Naive thymus-derived CD4-positive, alpha-beta T cell (primary cell): ENCODE results near the gene GNG14. TPM values are rescaled to one million over a fixed set of nuclear protein-coding genes. Genes with fewer than 3 reads are reported as not detected.

ENCODE experiments used
- ATAC-seq: fragments of 150-1000 bp; cut with Tn5 transposase; 2 replicates; pipeline ENCODE4 v1.10.0; 2021; ENCODE audit warnings: mild to moderate bottlenecking, moderate library complexity
- CTCF ChIA-PET: fragments of 350-600 bp; sonication (Branson Sonifier 250); formaldehyde crosslinking; loops from one replicate; lab custom pipeline; 2021; ENCODE audit warnings: antibody characterized with exemption; lab: Charles Lee
- POLR2A ChIA-PET: fragments of 350-600 bp; sonication (Branson Sonifier 250); formaldehyde crosslinking; loops from one replicate; lab custom pipeline; 2021; ENCODE audit warnings: antibody characterized with exemption, inconsistent platforms; lab: Charles Lee
- DNase-seq, 9 donors: peaks; one replicate each; pipeline versions ENCODE4 v3.0.0 to v3.0.0-alpha.2; 2020 to 2022; ENCODE audit warnings: mixed read lengths in 1 of 9
- H3K27ac ChIP-seq: one replicate; pipeline ENCODE4 v1.7.0; 2013; ENCODE audit warnings: mild to moderate bottlenecking, low read depth, low read length, moderate library complexity
- H3K27me3 ChIP-seq, 2 donors: one replicate each; pipeline ENCODE4 v1.7.0; 2013; ENCODE audit warnings: low read length in 2 of 2, mild to moderate bottlenecking in 2 of 2, moderate library complexity in 2 of 2; ENCODE audit not compliant: control insufficient read depth in 2 of 2, insufficient read depth in 2 of 2
- H3K36me3 ChIP-seq, 3 experiments: 1 replicate in 2 of 3; 2 replicates in 1 of 3; pipeline ENCODE4 v1.7.0; 2013; ENCODE audit warnings: low read length in 3 of 3, mild to moderate bottlenecking in 3 of 3, moderate library complexity in 1 of 3; ENCODE audit not compliant: insufficient read depth in 3 of 3, control insufficient read depth in 2 of 3
- H3K4me1 ChIP-seq, 2 donors: one replicate each; pipeline ENCODE4 v1.7.0; 2013; ENCODE audit warnings: low read length in 2 of 2, mild to moderate bottlenecking in 2 of 2, moderate library complexity in 1 of 2; ENCODE audit not compliant: control insufficient read depth in 2 of 2, insufficient read depth in 2 of 2
- H3K4me3 ChIP-seq: 2 replicates; pipeline ENCODE4 v1.7.0; 2013; ENCODE audit warnings: mild to moderate bottlenecking, low read length
- H3K9me3 ChIP-seq, 3 experiments: 1 replicate in 2 of 3; 2 replicates in 1 of 3; pipeline ENCODE4 v1.7.0; 2013; ENCODE audit warnings: low read length in 3 of 3; ENCODE audit not compliant: control insufficient read depth in 2 of 3
- H3K27ac Mint-ChIP-seq, 9 donors: one replicate each; pipeline ENCODE4 v1.8.0; 2020 to 2022; ENCODE audit warnings: mixed read lengths in 9 of 9, mild to moderate bottlenecking in 8 of 9, moderate library complexity in 5 of 9, inconsistent platforms in 2 of 9
- H3K27me3 Mint-ChIP-seq, 5 donors: one replicate each; pipeline ENCODE4 v1.8.0; 2021 to 2022; ENCODE audit warnings: mixed read lengths in 5 of 5, mild to moderate bottlenecking in 1 of 5
- H3K36me3 Mint-ChIP-seq, 5 donors: one replicate each; pipeline ENCODE4 v1.8.0; 2020 to 2022; ENCODE audit warnings: mixed read lengths in 5 of 5, mild to moderate bottlenecking in 3 of 5, inconsistent platforms in 1 of 5
- H3K4me1 Mint-ChIP-seq, 7 donors: one replicate each; pipeline ENCODE4 v1.8.0; 2020 to 2022; ENCODE audit warnings: mixed read lengths in 7 of 7, mild to moderate bottlenecking in 3 of 7, inconsistent platforms in 1 of 7
- H3K4me3 Mint-ChIP-seq, 10 donors: one replicate each; pipeline ENCODE4 v1.8.0; 2020 to 2022; ENCODE audit warnings: mild to moderate bottlenecking in 10 of 10, mixed read lengths in 10 of 10, moderate library complexity in 6 of 10, inconsistent platforms in 2 of 10
- H3K9me3 Mint-ChIP-seq, 11 donors: one replicate each; pipeline ENCODE4 v1.8.0; 2020 to 2022; ENCODE audit warnings: mixed read lengths in 11 of 11, mild to moderate bottlenecking in 4 of 11, inconsistent platforms in 1 of 11, moderate library complexity in 1 of 11
- intact Hi-C, 2 donors: fragments of 100-400 bp; cut with micrococcal nuclease; formaldehyde crosslinking; loops; one replicate each; pipeline ENCODE4 v1.15.1; 2023
- polyA plus RNA-seq, 2 donors: library from polyadenylated mRNA; unstranded; fragments of 300-500 nt; fragmentation: Illumina TruSeq; gene quantifications; one replicate each; pipeline ENCODE4 v1.2.3, GENCODE V29; 2021
- total RNA-seq, 6 experiments: library from RNA in 5 of 6; stranded (reverse) in 5 of 6; gene quantifications; 1 replicate in 5 of 6; 2 replicates in 1 of 6; pipeline ENCODE4 v1.2.3 and lab custom pipeline; 2021 to 2026

The GNG14 gene
- total and polyA plus RNA-seq, 7 experiments from 2014 or later: not detected

DNA sequence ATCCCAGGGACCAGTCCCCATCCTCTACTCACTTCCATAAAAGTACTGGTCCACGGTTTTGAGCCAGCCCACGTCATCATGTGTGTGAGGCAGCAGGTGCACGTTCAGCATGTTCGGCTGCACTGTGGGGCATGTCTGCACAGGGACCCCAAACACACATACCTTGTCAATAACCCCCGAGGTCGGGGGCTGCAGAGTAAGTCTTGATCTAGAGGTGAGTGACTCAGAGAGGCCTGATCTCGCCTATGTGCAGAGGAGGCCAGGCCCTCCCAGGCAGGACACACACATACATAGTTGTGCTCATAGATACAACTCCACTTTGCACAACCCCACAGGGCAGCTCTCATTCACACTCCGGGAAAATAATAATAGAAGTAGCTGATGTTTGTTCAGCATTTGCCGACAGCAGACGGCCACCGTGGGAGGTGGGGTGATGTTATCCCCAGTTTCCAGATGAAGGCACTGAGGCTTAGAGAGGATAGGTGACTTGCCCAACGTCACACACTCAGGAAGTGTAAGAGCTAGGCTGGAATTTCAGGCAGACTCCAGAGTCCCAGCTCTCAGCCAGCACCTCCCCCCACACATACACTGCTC lies 22.0 kb upstream of the GNG14 start:
- POLR2A ChIA-PET: interaction anchor here (0.6 to 2.0 kb wide), 9 partner anchors 10 to 111 kb away, joined by 3 to 13 read pairs (median 4); partner anchors contain the start of genes DHPS, TRIR, ZNF490 and ZNF791

DNA sequence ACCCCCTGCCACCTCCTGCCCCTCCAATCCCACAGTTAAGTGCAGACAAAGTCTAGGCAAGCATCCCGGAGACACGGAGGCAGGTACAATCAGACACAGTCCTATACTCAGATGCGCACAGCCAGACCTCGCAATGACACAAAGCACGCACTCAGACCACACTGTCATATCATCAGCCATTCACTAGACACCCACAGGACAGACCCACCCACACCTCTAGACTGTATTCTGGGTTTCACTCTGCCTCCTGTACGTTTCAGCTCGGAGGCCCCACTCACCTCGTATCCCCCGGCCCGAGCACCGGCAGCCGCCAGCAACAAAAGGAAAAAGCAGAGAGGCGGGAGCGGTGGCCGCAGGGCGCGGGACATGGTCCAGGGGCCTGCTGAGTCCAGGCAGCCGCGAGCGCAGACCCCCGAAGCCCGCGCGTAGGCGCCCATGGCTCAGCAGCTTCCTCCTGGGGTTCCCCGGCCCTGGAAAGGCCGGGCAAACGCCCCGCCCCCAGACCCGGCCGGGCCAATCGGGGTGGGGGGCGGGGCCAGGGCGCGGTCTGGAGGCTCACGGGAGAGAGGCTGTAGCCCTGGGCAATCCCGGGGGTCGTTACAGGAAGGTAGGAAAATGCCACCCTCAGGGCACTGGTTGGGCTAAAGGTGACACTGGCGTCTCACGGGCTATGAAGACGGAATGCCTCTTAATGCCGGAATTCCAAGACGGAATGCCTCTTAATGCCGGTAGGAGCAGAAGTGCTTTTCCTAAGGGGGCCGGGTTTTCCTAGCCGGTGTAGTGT lies 21.3 kb upstream of the GNG14 start, which contains the start of the genes MAN2B1 and WDR83:
MAN2B1 (minus strand) TSS at position 478 of the 784 bp plus-strand sequence; CDS start at position 437, 41 bp downstream.
WDR83 (plus strand) TSS at position 543 of the 784 bp plus-strand sequence. CDS start 2,984 bp downstream, outside the sequence.
- peak; percentile 82 for ATAC-seq
- Histone ChIP-seq H3K27me3 (no peaks in the 10 kb centered on the region), H3K4me1 (peaks cover 38% of the 10 kb centered on the region in 2 donors), H3K4me3 (peak within 1 kb of the TSS; percentile 92), H3K9me3 (no peaks in the 10 kb centered on the region), H3K36me3 (peaks cover 1 to 39% (median 5%) of the 10 kb centered on the region in 3 experiments), H3K27ac (peak within 1 kb of the TSS; percentile 99)
- peaks cover 0 to 19% (median 4%) of the 10 kb centered on the region in 5 donors for H3K36me3 Mint-ChIP-seq
- DNase-seq: peak; percentile 56 to 86 (median 72)
- peak within 1 kb of the TSS; percentile 77 to 100 (median 91) for H3K27ac Mint-ChIP-seq
- no peaks in the 10 kb centered on the region for H3K9me3 Mint-ChIP-seq
- ChIA-PET CTCF (no interaction called here), POLR2A (interaction anchor here (0.6 to 2.0 kb wide), 10 partner anchors 11 to 263 kb away, joined by 3 to 13 read pairs (median 4); partner anchors contain the start of genes DHPS, TRIR, ZNF490 and ZNF791)
- H3K27me3 Mint-ChIP-seq: no peaks in the 10 kb centered on the region
- peak within 1 kb of the TSS; percentile 90 to 100 (median 98) for H3K4me3 Mint-ChIP-seq
- peaks cover 22 to 69% (median 45%) of the 10 kb centered on the region in 7 donors for H3K4me1 Mint-ChIP-seq
- intact Hi-C loops: loop anchor here (1.0 to 10.0 kb wide), 8 partner anchors 56 to 872 kb away; partner anchors contain the start of genes ZNF490 (in 2 of the 2), ZNF563 (in 2 of the 2), ZNF791 (in 2 of the 2) and TNPO2 (in 1 of the 2)

More for the DNA sequence above, 22.0 kb upstream of the GNG14 start:
- Mint-ChIP-seq H3K4me1 (peaks cover 22 to 68% (median 45%) of the 10 kb centered on the region in 7 donors), H3K9me3 (no peaks in the 10 kb centered on the region), H3K4me3 (peak overlapping the region; percentile 88 to 100 (median 94)), H3K27ac (peak overlapping the region; percentile 77 to 100 (median 90)), H3K36me3 (peaks cover 0 to 22% (median 4%) of the 10 kb centered on the region in 5 donors), H3K27me3 (no peaks in the 10 kb centered on the region)
- peaks cover 37 to 38% of the 10 kb centered on the region in 2 donors for H3K4me1 ChIP-seq
- no peaks in the 10 kb centered on the region for H3K9me3 ChIP-seq
- H3K4me3 ChIP-seq: peak overlapping the region; percentile 92
- H3K27me3 ChIP-seq: no peaks in the 10 kb centered on the region
- peak overlapping the region; percentile 96 for H3K27ac ChIP-seq
- no peak for ATAC-seq
- peak in 2 of 9 donors; percentile 24 to 25 for DNase-seq
- peaks cover 6 to 46% (median 9%) of the 10 kb centered on the region in 3 experiments for H3K36me3 ChIP-seq
- CTCF ChIA-PET: no interaction called here
- intact Hi-C loops: loop anchor here (1.0 to 10.0 kb wide), 10 partner anchors 25 to 871 kb away; partner anchors contain the start of genes ZNF490 (in 2 of the 2), ZNF563 (in 2 of the 2), ZNF791 (in 2 of the 2) and TNPO2 (in 1 of the 2)

DNA sequence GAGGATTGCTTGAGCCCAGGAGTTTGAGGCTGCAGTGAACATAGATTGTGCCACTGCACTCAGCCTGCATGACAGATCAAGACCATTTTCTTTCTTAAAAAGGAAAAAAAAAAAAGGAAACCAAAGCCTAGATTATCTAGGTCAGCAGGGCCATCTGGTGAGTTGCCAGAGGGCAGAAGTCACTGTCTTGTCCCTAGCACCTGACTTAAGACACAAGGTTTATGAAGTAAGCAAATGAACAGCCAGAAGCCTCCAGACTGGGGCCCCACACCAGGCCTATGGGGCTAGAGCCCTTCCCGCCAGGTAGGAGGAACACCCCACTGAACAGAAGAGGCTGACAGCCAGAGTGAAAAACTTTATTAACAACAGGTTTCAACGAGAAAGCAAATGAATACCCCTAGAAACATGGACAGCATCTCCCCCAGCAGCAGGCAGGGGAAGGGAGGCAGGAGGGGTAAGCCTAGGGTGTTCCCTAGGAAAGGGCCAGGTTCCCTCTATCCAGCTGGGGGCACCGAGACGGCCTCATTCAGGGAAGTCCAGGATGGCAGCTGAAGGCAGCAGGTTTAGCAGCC lies 20.0 kb upstream of the GNG14 start:
- H3K4me1 Mint-ChIP-seq: peaks cover 31 to 75% (median 50%) of the 10 kb centered on the region in 7 donors
- H3K9me3 Mint-ChIP-seq: no peaks in the 10 kb centered on the region
- peak overlapping the region in 8 of 9 donors; percentile 46 to 100 (median 98) for H3K27ac Mint-ChIP-seq
- ATAC-seq (no peak), DNase-seq (no peak)
- CTCF ChIA-PET: interaction anchor here (2.5 kb wide), 1 partner anchor 104 kb away, joined by 7 read pairs; no protein-coding TSS in a partner anchor
- H3K9me3 ChIP-seq: no peaks in the 10 kb centered on the region
- H3K27me3 Mint-ChIP-seq: no peaks in the 10 kb centered on the region
- intact Hi-C loops: loop anchor here (2.0 to 10.0 kb wide), 6 partner anchors 54 to 873 kb away; partner anchors contain the start of genes ZNF563 (in 2 of the 2), TNPO2 (in 1 of the 2), ZNF44 (in 1 of the 2) and ZNF490 (in 1 of the 2)
- peaks cover 38% of the 10 kb centered on the region in 2 donors for H3K4me1 ChIP-seq
- peak overlapping the region; percentile 91 to 100 (median 98) for H3K4me3 Mint-ChIP-seq
- H3K4me3 ChIP-seq: no peak overlapping the region
- H3K36me3 Mint-ChIP-seq: peaks cover 0 to 22% (median 8%) of the 10 kb centered on the region in 5 donors
- peak overlapping the region; percentile 99 for H3K27ac ChIP-seq
- POLR2A ChIA-PET: interaction anchor here (0.6 to 2.4 kb wide), 6 partner anchors 10 to 116 kb away, joined by 3 to 11 read pairs (median 6); partner anchors contain the start of genes DHPS and TRIR
- peaks cover 0 to 39% (median 4%) of the 10 kb centered on the region in 3 experiments for H3K36me3 ChIP-seq
- H3K27me3 ChIP-seq: no peaks in the 10 kb centered on the region

DNA sequence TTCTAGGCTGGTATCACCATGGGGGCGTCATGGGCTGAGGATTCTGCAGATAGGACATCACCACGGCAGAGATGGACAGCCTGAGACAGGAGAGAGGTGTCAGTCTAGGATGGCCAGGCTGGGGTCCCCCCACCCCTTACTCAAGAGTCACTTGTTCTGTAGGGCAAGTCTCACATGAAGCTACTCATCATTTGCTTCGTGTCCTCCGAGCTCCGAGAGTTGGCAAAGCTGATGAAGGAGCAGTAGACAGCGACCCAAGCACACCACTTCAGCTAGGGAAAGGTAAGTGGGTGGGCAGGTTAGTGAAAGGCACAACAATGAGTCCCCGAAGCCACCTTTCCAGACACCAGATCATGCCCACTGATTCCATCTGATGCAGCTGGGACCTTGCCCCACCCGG lies 19.5 kb upstream of the GNG14 start:
- H3K27ac Mint-ChIP-seq: peak overlapping the region; percentile 97 to 100 (median 100)
- POLR2A ChIA-PET: interaction anchor here (0.6 to 2.4 kb wide), 9 partner anchors 10 to 116 kb away, joined by 3 to 11 read pairs (median 6); partner anchors contain the start of genes DHPS, FBXW9, GET3 and TRIR
- peaks cover 0 to 19% (median 7%) of the 10 kb centered on the region in 5 donors for H3K36me3 Mint-ChIP-seq
- H3K9me3 Mint-ChIP-seq: no peaks in the 10 kb centered on the region
- CTCF ChIA-PET: interaction anchor here (0.9 to 2.5 kb wide), 3 partner anchors 28 to 124 kb away, joined by 3 to 7 read pairs (median 5); no protein-coding TSS in a partner anchor
- H3K4me1 Mint-ChIP-seq: peaks cover 31 to 75% (median 50%) of the 10 kb centered on the region in 7 donors
- Histone ChIP-seq H3K27ac (peak overlapping the region; percentile 99), H3K4me3 (peak overlapping the region; percentile 84), H3K4me1 (peaks cover 38% of the 10 kb centered on the region in 2 donors), H3K9me3 (no peaks in the 10 kb centered on the region), H3K36me3 (peaks cover 0 to 40% (median 2%) of the 10 kb centered on the region in 3 experiments), H3K27me3 (no peaks in the 10 kb centered on the region)
- H3K27me3 Mint-ChIP-seq: no peaks in the 10 kb centered on the region
- H3K4me3 Mint-ChIP-seq: peak overlapping the region; percentile 91 to 100 (median 98)
- intact Hi-C loops: loop anchor here (5.0 to 10.0 kb wide), 5 partner anchors 54 to 874 kb away; partner anchors contain the start of genes ZNF563 (in 2 of the 2), TNPO2 (in 1 of the 2), ZNF44 (in 1 of the 2) and ZNF491 (in 1 of the 2)
- ATAC-seq (no peak), DNase-seq (no peak)

GRCh38 chr19:12668932-12669269 lies 18.9 kb upstream of the GNG14 start:
- H3K9me3 ChIP-seq: no peaks in the 10 kb centered on the region
- peak overlapping the region; percentile 99 for H3K27ac ChIP-seq
- no peaks in the 10 kb centered on the region for H3K27me3 ChIP-seq
- peak; percentile 63 for ATAC-seq
- POLR2A ChIA-PET: interaction anchor here (0.6 to 2.4 kb wide), 12 partner anchors 9 to 117 kb away, joined by 3 to 11 read pairs (median 6); partner anchors contain the start of genes DHPS, FBXW9, GET3 and TRIR
- Mint-ChIP-seq H3K27me3 (no peaks in the 10 kb centered on the region), H3K4me3 (peak overlapping the region; percentile 91 to 100 (median 98)), H3K4me1 (peaks cover 31 to 71% (median 50%) of the 10 kb centered on the region in 7 donors), H3K36me3 (peaks cover 0 to 15% (median 5%) of the 10 kb centered on the region in 5 donors), H3K27ac (peak overlapping the region; percentile 97 to 100 (median 100)), H3K9me3 (no peaks in the 10 kb centered on the region)
- intact Hi-C loops: loop anchor here (1.0 to 10.0 kb wide), 9 partner anchors 12 to 874 kb away; partner anchors contain the start of genes DHPS (in 2 of the 2), ZNF563 (in 2 of the 2), GET3 (in 1 of the 2) and TNPO2 (in 1 of the 2)
- peaks cover 38% of the 10 kb centered on the region in 2 donors for H3K4me1 ChIP-seq
- H3K36me3 ChIP-seq: peaks cover 0 to 40% (median 0%) of the 10 kb centered on the region in 3 experiments
- DNase-seq: peak in 8 of 9 donors; percentile 54 to 90 (median 61)
- CTCF ChIA-PET: interaction anchor here (0.6 to 2.5 kb wide), 8 partner anchors 9 to 123 kb away, joined by 3 to 7 read pairs (median 3); partner anchors contain the start of genes ZNF490 and ZNF791
- peak overlapping the region; percentile 84 for H3K4me3 ChIP-seq
